SK-N-SH (cell line): Measurements from ENCODE around the gene PPP1R1C. TPM values are rescaled to one million over a fixed set of nuclear protein-coding genes. Genes with fewer than 3 reads are reported as not detected.

ENCODE experiments used
- CTCF ChIA-PET: fragments of 300-600, 350-600 bp; formaldehyde crosslinking; extraction: SDS; loops from one replicate; lab custom pipeline; 2021; lab: Yijun Ruan, JAX
- POLR2A ChIA-PET: fragments of 350-600 bp; sonication (Branson Sonifier 250); formaldehyde crosslinking; extraction: SDS; loops from one replicate; lab custom pipeline; 2020; ENCODE audit warnings: antibody characterized with exemption, inconsistent platforms; lab: Yijun Ruan, JAX
- DNase-seq: peaks from one replicate; pipeline ENCODE4 v3.0.0; 2012
- H2AFZ ChIP-seq: fragments of 200-600 bp; sonication (generic); 2 replicates; pipeline ENCODE4 v1.8.1; 2016; ENCODE audit warnings: antibody characterized with exemption, mild to moderate bottlenecking, low read depth
- H3F3A ChIP-seq: fragments of 200-600 bp; sonication (generic); replicated peaks from 2 replicates; pipeline ENCODE3; 2016; ENCODE audit warnings: antibody characterized with exemption, mild to moderate bottlenecking; ENCODE audit not compliant: insufficient read depth
- H3K27ac ChIP-seq, 2 experiments: fragments of 200-500 bp in 1 of 2; fragments of 200-600 bp in 1 of 2; sonication (Bioruptor generic) in 1 of 2; sonication (generic), shearing (Covaris generic) in 1 of 2; 2 replicates each; pipeline versions ENCODE4 v1.5.1 to v1.6.1; 2014 to 2016; ENCODE audit warnings: low read depth in 2 of 2, inconsistent platforms in 1 of 2, low read length in 1 of 2, mild to moderate bottlenecking in 1 of 2, mixed read lengths in 1 of 2
- H3K27me3 ChIP-seq: fragments of 200-600 bp; sonication (generic), shearing (Covaris generic); 2 replicates; pipeline ENCODE4 v1.6.1; 2016; ENCODE audit warnings: mixed run types; ENCODE audit not compliant: insufficient read depth
- H3K36me3 ChIP-seq, 2 experiments: fragments of 200-500 bp in 1 of 2; fragments of 200-600 bp in 1 of 2; sonication (Bioruptor generic) in 1 of 2; sonication (generic) in 1 of 2; replicated peaks in 1 of 2; 2 replicates each; pipeline versions ENCODE3 to v1.5.1; 2014 to 2016; ENCODE audit warnings: low read length in 1 of 2, mild to moderate bottlenecking in 1 of 2; ENCODE audit not compliant: insufficient read depth in 2 of 2, control insufficient read depth in 1 of 2
- H3K4me1 ChIP-seq, 2 experiments: fragments of 200-500 bp in 1 of 2; fragments of 200-600 bp in 1 of 2; sonication (Bioruptor generic) in 1 of 2; sonication (generic), shearing (Covaris generic) in 1 of 2; 2 replicates each; pipeline versions ENCODE4 v1.5.1 to v1.6.1; 2014 to 2016; ENCODE audit warnings: low read depth in 1 of 2, low read length in 1 of 2, mixed run types in 1 of 2; ENCODE audit not compliant: insufficient read depth in 2 of 2, control insufficient read depth in 1 of 2
- H3K4me2 ChIP-seq: fragments of 200-600 bp; sonication (generic), shearing (Covaris generic); 2 replicates; pipeline ENCODE4 v1.6.1; 2017; ENCODE audit warnings: mixed run types
- H3K4me3 ChIP-seq, 2 experiments: fragments of 200-500 bp in 1 of 2; fragments of 200-600 bp in 1 of 2; sonication (Bioruptor generic) in 1 of 2; sonication (generic), shearing (Covaris generic) in 1 of 2; 2 replicates each; pipeline versions ENCODE4 v1.5.1 to v1.8.1; 2014 to 2016; ENCODE audit warnings: low read depth in 2 of 2, inconsistent platforms in 1 of 2, low read length in 1 of 2, mild to moderate bottlenecking in 1 of 2, mixed read lengths in 1 of 2, moderate library complexity in 1 of 2
- H3K79me2 ChIP-seq: fragments of 200-600 bp; sonication (generic); 2 replicates; pipeline ENCODE4 v1.8.1; 2017; ENCODE audit warnings: mild to moderate bottlenecking; ENCODE audit not compliant: insufficient read depth
- H3K9ac ChIP-seq: fragments of 200-600 bp; sonication (generic); 2 replicates; pipeline ENCODE4 v1.6.1; 2017; ENCODE audit warnings: mixed run types
- H3K9me2 ChIP-seq: fragments of 200-600 bp; sonication (generic); 2 replicates; pipeline ENCODE4 v1.6.1; 2017; ENCODE audit warnings: mixed run types
- H3K9me3 ChIP-seq: fragments of 200-600 bp; sonication (generic); 2 replicates; pipeline ENCODE4 v1.6.1; 2017; ENCODE audit warnings: mixed run types, mild to moderate bottlenecking, moderate library complexity
- H4K20me1 ChIP-seq: fragments of 200-600 bp; sonication (generic); 2 replicates; pipeline ENCODE4 v1.6.1; 2017; ENCODE audit warnings: mild to moderate bottlenecking, mixed run types; ENCODE audit not compliant: insufficient read depth
- EP300 ChIP-seq, 2 experiments: IDR thresholded peaks; 2 replicates each; pipeline versions ENCODE4 v1.4.0 to v1.6.1; 2012; ENCODE audit warnings: borderline replicate concordance in 1 of 2, low read depth in 1 of 2, low read length in 1 of 2
- FOXJ3 ChIP-seq: sonication (generic); formaldehyde crosslinking; IDR thresholded peaks from 2 replicates; pipeline ENCODE4 v1.5.1; 2020; ENCODE audit warnings: mild to moderate bottlenecking, missing genetic modification reagents
- FOXM1 ChIP-seq: IDR thresholded peaks from 2 replicates; pipeline ENCODE4 v1.4.0; 2012; ENCODE audit warnings: low read depth, mild to moderate bottlenecking
- JUND ChIP-seq: IDR thresholded peaks from 2 replicates; pipeline ENCODE4 v1.4.0; 2012
- MAX ChIP-seq: IDR thresholded peaks from 2 replicates; pipeline ENCODE4 v1.4.0; 2012; ENCODE audit warnings: low read depth
- MXI1 ChIP-seq: IDR thresholded peaks from 2 replicates; pipeline ENCODE4 v1.6.1; 2012; ENCODE audit warnings: mild to moderate bottlenecking, low read depth, low read length, improper control_type of control experiment
- NFIC ChIP-seq: IDR thresholded peaks from 2 replicates; pipeline ENCODE4 v1.4.0; 2012; ENCODE audit warnings: borderline replicate concordance
- PBX3 ChIP-seq: IDR thresholded peaks from 2 replicates; pipeline ENCODE4; 2012
- RCOR1 ChIP-seq: fragments of 150-350 bp; IDR thresholded peaks from 2 replicates; pipeline ENCODE4 v1.6.1; 2017; ENCODE audit warnings: antibody characterized with exemption, low read length
- REST ChIP-seq: IDR thresholded peaks from 2 replicates; pipeline ENCODE4 v1.6.1; 2012; ENCODE audit warnings: mild to moderate bottlenecking, low read depth, low read length, moderate library complexity
- RFX5 ChIP-seq: IDR thresholded peaks from 2 replicates; pipeline ENCODE4 v1.6.1; 2012; ENCODE audit warnings: mild to moderate bottlenecking, improper control_type of control experiment, low read length
- RXRA ChIP-seq: IDR thresholded peaks from 2 replicates; pipeline ENCODE4 v1.4.0; 2012; ENCODE audit warnings: low read depth, mild to moderate bottlenecking, borderline replicate concordance
- TCF12 ChIP-seq: IDR thresholded peaks from 2 replicates; pipeline ENCODE4 v1.4.0; 2012
- TEAD4 ChIP-seq: IDR thresholded peaks from 2 replicates; pipeline ENCODE4 v1.4.0; 2012; ENCODE audit warnings: mild to moderate bottlenecking, borderline replicate concordance; ENCODE audit not compliant: insufficient read depth
- USF1 ChIP-seq: IDR thresholded peaks from 2 replicates; pipeline ENCODE4 v1.4.0; 2012; ENCODE audit warnings: low read depth, borderline replicate concordance
- USF2 ChIP-seq: fragments of 150-350 bp; IDR thresholded peaks from 2 replicates; pipeline ENCODE4 v1.6.1; 2017; ENCODE audit warnings: antibody characterized with exemption, low read length, low read depth, borderline replicate concordance
- YY1 ChIP-seq: IDR thresholded peaks from 2 replicates; pipeline ENCODE4 v1.4.0; 2012; ENCODE audit warnings: low read depth, mild to moderate bottlenecking
- polyA plus RNA-seq, 3 experiments: library from polyadenylated mRNA; depleted of rRNA; stranded (reverse); fragments of >200 nt; gene quantifications; 2 replicates each; pipeline ENCODE4 v1.2.3, GENCODE V29; 2012

The PPP1R1C gene
- polyA plus RNA-seq, 1 of the 3 experiments (the other 2 are of a cell fraction): 0.41 TPM

GRCh38 chr2:181949047-181949446 lies 36.6 kb upstream of the PPP1R1C start:
- H3K27ac ChIP-seq: no peak overlapping the region
- H3K4me2 ChIP-seq: no peak overlapping the region
- H3K9ac ChIP-seq: no peak overlapping the region
- H2AFZ ChIP-seq: no peak overlapping the region
- no peaks in the 10 kb centered on the region for H4K20me1 ChIP-seq
- TF ChIP-seq REST: no peak
- TF ChIP-seq NFIC: 0 out of 2 replicates have a peak, but pooled peaks have one; percentile 26
- 0 out of 4 replicates have a peak, but pooled peaks of 1 of the 2 experiments have one; percentile 36 for TF ChIP-seq EP300 (IDR thresholded peaks at IDR 0.05; ENCODE audit: borderline replicate concordance in 1 of 2, low read depth in 1 of 2, low read length in 1 of 2)
- no peak for TF ChIP-seq RXRA
- TF ChIP-seq FOXM1: no peak
- no peak for TF ChIP-seq FOXJ3 (CRISPR knock-in tag)
- TF ChIP-seq RFX5: no peak
- TF ChIP-seq MAX: no peak
- no peak for TF ChIP-seq JUND
- no peak for TF ChIP-seq USF2
- 0 out of 2 replicates have a peak, but pooled peaks have one; percentile 18 for TF ChIP-seq TCF12
- TF ChIP-seq PBX3: peak; percentile 76
- TF ChIP-seq MXI1: no peak
- TF ChIP-seq TEAD4: no peak
- no peak for TF ChIP-seq USF1
- no peak for TF ChIP-seq YY1
- no peak for TF ChIP-seq RCOR1
- no peaks in the 10 kb centered on the region for H3K9me2 ChIP-seq
- no peaks in the 10 kb centered on the region for H3K4me1 ChIP-seq
- no peak overlapping the region for H3K4me3 ChIP-seq
- no peaks in the 10 kb centered on the region for H3K9me3 ChIP-seq
- H3F3A ChIP-seq: peaks cover 6% of the 10 kb centered on the region
- H3K79me2 ChIP-seq: no peaks in the 10 kb centered on the region
- ChIA-PET POLR2A (no interaction called here), CTCF (interaction anchor here (1.2 to 1.3 kb wide), 2 partner anchors 9 to 45 kb away, joined by 4 to 5 read pairs; no protein-coding TSS in a partner anchor)
- no peaks in the 10 kb centered on the region for H3K27me3 ChIP-seq
- H3K36me3 ChIP-seq: no peaks in the 10 kb centered on the region
- DNase-seq: no peak
